Uterus (tissue), 2 donors: ENCODE measurements around the gene KRT84.

ENCODE experiments used
- CTCF ChIP-seq, 4 experiments: fragments of 200-600 bp in 2 of 4; fragments of 450-650 bp in 2 of 4; sonication (generic) in 2 of 4; IDR thresholded peaks; one replicate each; pipeline ENCODE4 v1.5.1; 2016 to 2019; ENCODE audit warnings: antibody characterized with exemption in 4 of 4, mild to moderate bottlenecking in 2 of 4, moderate library complexity in 1 of 4
- POLR2A ChIP-seq, 2 donors: fragments of 450-650 bp; IDR thresholded peaks; one replicate each; pipeline ENCODE4 v1.6.1; 2016; ENCODE audit warnings: antibody characterized with exemption in 2 of 2, mild to moderate bottlenecking in 1 of 2, moderate library complexity in 1 of 2

- TF ChIP-seq CTCF (IDR thresholded peaks at IDR 0.05) (no peak), POLR2A (IDR thresholded peaks at IDR 0.05) (no peak)
Measured at GRCh38 chr12:52346593-52346992, 38.9 kb downstream of the KRT84 start.
